Muscle layer of colon (tissue), 2 donors: Measurements from ENCODE around the gene VMP1.
"Not testable (repeated sequence)": the region's sequence is repeated elsewhere in the genome, so short reads cannot be mapped to it uniquely, and the experiment has no call there.

Experiments
- H3K27ac ChIP-seq: one replicate; pipeline ENCODE4 v1.7.0; 2013; ENCODE audit warnings: low read depth, mild to moderate bottlenecking, low read length, moderate library complexity
- H3K27me3 ChIP-seq, 2 donors: one replicate each; pipeline ENCODE4 v1.7.0; 2013; ENCODE audit warnings: low read length in 2 of 2, mild to moderate bottlenecking in 2 of 2; ENCODE audit not compliant: insufficient read depth in 2 of 2, control insufficient read depth in 1 of 2
- H3K36me3 ChIP-seq: one replicate; pipeline ENCODE4 v1.7.0; 2013; ENCODE audit warnings: mild to moderate bottlenecking, low read length; ENCODE audit not compliant: insufficient read depth
- H3K4me1 ChIP-seq: one replicate; pipeline ENCODE4 v1.7.0; 2013; ENCODE audit warnings: mild to moderate bottlenecking, low read length; ENCODE audit not compliant: insufficient read depth
- H3K4me3 ChIP-seq, 2 donors: one replicate each; pipeline ENCODE4 v1.7.0; 2013; ENCODE audit warnings: low read length in 2 of 2, low read depth in 1 of 2, mild to moderate bottlenecking in 1 of 2, moderate library complexity in 1 of 2
- H3K9ac ChIP-seq: one replicate; pipeline ENCODE4 v1.7.0; 2013; ENCODE audit warnings: low read length
- H3K9me3 ChIP-seq: one replicate; pipeline ENCODE4 v1.7.0; 2013; ENCODE audit warnings: mild to moderate bottlenecking, low read length
- donor health status: abdominal sarcoma.
- donor health status: Adenocarcinoma of cecum.

Gene VMP1

DNA sequence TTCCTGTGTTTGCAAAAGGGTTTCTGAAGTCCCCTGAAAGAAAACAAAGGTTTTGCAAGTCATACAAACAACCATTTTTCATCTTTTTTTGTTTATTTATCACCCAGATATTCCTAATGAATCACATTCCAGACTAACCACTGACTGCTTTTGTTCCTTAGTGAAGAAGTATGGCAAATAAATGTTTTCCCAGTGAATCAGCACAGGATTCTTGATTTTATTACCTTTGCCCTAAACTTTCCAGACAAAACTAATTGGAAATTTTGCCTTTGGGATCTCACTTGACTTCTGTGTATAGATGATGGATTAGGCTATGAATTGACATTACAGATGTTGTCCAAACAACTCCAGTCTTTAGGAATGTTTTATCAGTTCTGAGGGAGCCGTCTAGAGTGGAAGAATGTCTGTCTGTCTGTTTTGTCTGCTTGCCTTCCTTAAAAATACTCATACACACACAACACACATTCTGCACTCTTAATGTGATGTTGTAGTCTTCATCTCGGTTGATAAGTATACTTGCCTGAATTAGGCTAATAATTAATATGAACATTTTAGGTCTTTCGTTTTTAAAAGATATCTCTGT, 48.9 kb downstream of the VMP1 start:
- Histone ChIP-seq H3K36me3 (peaks cover 4% of the 10 kb centered on the region), H3K27ac (peak overlapping the region; percentile 59), H3K9me3 (no peaks in the 10 kb centered on the region), H3K4me3 (no peak overlapping the region), H3K4me1 (peaks cover 19% of the 10 kb centered on the region), H3K9ac (no peak overlapping the region), H3K27me3 (no peaks in the 10 kb centered on the region)

DNA sequence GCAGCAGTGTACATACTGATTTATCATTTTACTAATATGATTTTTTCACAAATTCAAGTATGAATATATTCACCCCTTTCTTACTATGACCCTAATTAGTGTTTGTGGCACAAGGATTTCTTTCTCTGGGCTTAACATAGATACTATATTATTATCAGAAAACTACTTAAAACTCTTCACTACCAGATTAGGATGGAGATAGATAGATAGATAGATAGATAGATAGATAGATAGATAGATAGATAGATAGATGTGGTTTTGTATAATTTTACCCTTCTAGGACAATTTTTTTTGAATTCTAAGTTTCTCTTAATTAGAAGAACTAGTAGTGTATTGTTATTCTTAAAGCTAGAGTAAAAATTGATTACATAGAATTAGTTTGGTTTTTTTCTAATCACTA, 49.6 kb downstream of the VMP1 start:
- Histone ChIP-seq H3K27me3 (no peaks in the 10 kb centered on the region), H3K27ac (no peak overlapping the region), H3K4me1 (peaks cover 26% of the 10 kb centered on the region), H3K36me3 (peaks cover 4% of the 10 kb centered on the region), H3K9ac (no peak overlapping the region), H3K4me3 (no peak overlapping the region), H3K9me3 (no peaks in the 10 kb centered on the region)

GRCh38 chr17:59757470-59757869, 50.0 kb downstream of the VMP1 start:
- H3K9ac ChIP-seq, result no peak overlapping the region
- H3K4me3 ChIP-seq, result no peak overlapping the region
- H3K27ac ChIP-seq, result no peak overlapping the region
- H3K27me3 ChIP-seq, result no peaks in the 10 kb centered on the region
- H3K4me1 ChIP-seq, result peaks cover 27% of the 10 kb centered on the region
- no peaks in the 10 kb centered on the region for H3K9me3 ChIP-seq
- H3K36me3 ChIP-seq, result peaks cover 4% of the 10 kb centered on the region

- H3K9me3 ChIP-seq, result no peaks in the 10 kb centered on the region
- no peak overlapping the region for H3K4me3 ChIP-seq
- H3K36me3 ChIP-seq, result peaks cover 4% of the 10 kb centered on the region
- no peaks in the 10 kb centered on the region for H3K27me3 ChIP-seq
- no peak overlapping the region for H3K9ac ChIP-seq
- H3K4me1 ChIP-seq, result peaks cover 27% of the 10 kb centered on the region
- H3K27ac ChIP-seq, result no peak overlapping the region
These were observed 50.5 kb downstream of the VMP1 start for GRCh38 chr17:59757881-59758385.

DNA sequence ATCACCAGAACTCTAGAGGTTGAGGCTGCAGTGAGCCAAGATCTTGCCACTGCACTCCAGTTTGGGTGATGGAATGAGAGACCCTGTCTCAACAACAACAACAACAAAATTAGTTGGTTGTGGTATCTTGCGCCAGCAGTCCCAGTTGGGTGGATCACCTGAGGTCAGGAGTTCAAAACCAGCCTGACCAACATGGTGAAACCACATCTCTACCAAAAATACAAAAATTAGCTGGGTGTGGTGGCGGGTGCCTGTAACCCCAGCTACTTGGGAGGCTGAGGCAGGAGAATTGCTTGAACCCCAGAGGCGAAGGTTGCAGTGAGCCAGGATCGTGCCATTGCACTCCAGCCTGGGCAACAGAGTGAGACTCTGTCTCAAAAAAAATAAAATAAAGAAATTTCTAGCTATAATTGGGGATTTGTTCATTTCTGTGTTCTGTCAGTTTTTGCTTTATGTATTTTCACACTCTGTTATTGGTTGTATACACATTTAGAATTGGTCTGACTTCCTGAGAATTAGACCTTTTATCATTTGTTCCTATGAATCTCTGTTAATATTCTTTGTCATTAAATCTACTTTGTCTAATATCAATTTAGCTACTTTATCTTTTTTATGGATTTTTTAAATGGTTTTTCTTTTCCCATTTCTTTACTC, 51.7 kb downstream of the VMP1 start:
- not testable (repeated sequence) for H3K36me3 ChIP-seq, H3K27ac ChIP-seq, H3K4me3 ChIP-seq, H3K9me3 ChIP-seq, H3K9ac ChIP-seq, H3K27me3 ChIP-seq
- peaks cover 26% of the 10 kb centered on the region for H3K4me1 ChIP-seq

GRCh38 chr17:59760160-59760559, 52.7 kb downstream of the VMP1 start:
- H3K9me3 ChIP-seq, result no peaks in the 10 kb centered on the region
- no peak overlapping the region for H3K4me3 ChIP-seq
- H3K4me1 ChIP-seq, result peaks cover 19% of the 10 kb centered on the region
- no peak overlapping the region for H3K27ac ChIP-seq
- H3K27me3 ChIP-seq, result no peaks in the 10 kb centered on the region
- peaks cover 7% of the 10 kb centered on the region for H3K36me3 ChIP-seq
- no peak overlapping the region for H3K9ac ChIP-seq

DNA sequence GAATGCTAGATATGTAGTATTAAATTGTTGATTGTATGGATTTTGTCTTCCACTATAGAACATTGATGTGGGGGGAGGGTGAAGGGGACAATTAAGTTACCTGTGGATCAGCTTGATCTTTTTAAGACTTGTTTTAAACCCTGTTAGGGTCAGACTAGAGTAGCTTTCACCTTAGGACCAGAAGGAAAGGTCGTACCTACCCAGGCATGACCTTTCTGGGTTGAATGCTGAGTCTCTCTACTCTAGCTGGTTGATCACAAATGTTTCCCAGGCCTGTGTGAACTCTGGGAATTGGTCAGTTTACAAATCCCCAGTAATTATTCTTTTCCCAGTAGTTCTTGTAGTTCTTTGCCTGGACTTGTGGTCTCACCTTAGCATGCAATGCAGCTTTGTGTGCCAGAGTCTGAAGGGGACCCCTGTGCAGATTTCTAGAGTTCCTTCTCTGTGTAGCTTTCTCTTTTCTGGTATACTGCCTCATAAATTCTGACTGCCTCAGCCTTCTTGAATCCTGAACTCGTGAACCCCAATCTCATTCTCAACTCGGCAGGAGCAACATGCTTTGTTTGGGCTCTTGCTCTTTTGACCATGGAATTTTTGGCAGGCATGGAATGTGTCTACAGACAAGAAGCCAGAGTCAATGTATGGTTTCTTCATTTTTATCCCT, 54.1 kb downstream of the VMP1 start:
- Histone ChIP-seq H3K27me3 (no peaks in the 10 kb centered on the region), H3K27ac (no peak overlapping the region), H3K9me3 (no peaks in the 10 kb centered on the region), H3K36me3 (peaks cover 9% of the 10 kb centered on the region), H3K4me3 (no peak overlapping the region), H3K9ac (no peak overlapping the region), H3K4me1 (peaks cover 10% of the 10 kb centered on the region)

- H3K4me3 ChIP-seq, result no peak overlapping the region
- no peak overlapping the region for H3K9ac ChIP-seq
- H3K4me1 ChIP-seq, result peaks cover 9% of the 10 kb centered on the region
- H3K27ac ChIP-seq, result no peak overlapping the region
- peaks cover 9% of the 10 kb centered on the region for H3K36me3 ChIP-seq
- H3K9me3 ChIP-seq, result no peaks in the 10 kb centered on the region
- H3K27me3 ChIP-seq, result no peaks in the 10 kb centered on the region
These were observed 54.8 kb downstream of the VMP1 start for GRCh38 chr17:59762049-59762823.

GRCh38 chr17:59762824-59763374, 55.4 kb downstream of the VMP1 start:
- H3K4me1 ChIP-seq, result peaks cover 9% of the 10 kb centered on the region
- no peaks in the 10 kb centered on the region for H3K27me3 ChIP-seq
- H3K4me3 ChIP-seq, result no peak overlapping the region
- H3K9me3 ChIP-seq, result no peaks in the 10 kb centered on the region
- peaks cover 8% of the 10 kb centered on the region for H3K36me3 ChIP-seq
- H3K27ac ChIP-seq, result no peak overlapping the region
- H3K9ac ChIP-seq, result no peak overlapping the region

DNA sequence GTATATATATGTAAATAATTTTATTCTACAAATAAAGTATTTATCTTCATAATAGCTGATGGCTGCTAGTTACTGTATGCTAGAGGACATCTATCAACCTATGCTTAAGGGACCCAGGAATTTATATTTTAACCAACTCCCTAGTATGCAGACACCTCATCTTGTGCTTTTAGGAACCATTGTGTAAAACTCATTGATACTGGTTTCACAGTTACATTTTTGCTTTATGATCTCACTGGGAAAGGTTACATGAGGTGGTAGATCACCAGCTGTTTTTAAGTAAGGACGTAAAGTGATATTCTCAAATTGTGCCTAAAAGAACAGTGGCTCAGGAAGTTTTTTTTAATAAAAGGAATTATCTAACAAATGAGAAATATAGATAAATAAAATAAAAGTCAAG, 56.4 kb downstream of the VMP1 start:
- Histone ChIP-seq H3K27ac (no peak overlapping the region), H3K4me1 (peaks cover 9% of the 10 kb centered on the region), H3K4me3 (no peak overlapping the region), H3K27me3 (no peaks in the 10 kb centered on the region), H3K9ac (no peak overlapping the region), H3K36me3 (peaks cover 5% of the 10 kb centered on the region), H3K9me3 (no peaks in the 10 kb centered on the region)

DNA sequence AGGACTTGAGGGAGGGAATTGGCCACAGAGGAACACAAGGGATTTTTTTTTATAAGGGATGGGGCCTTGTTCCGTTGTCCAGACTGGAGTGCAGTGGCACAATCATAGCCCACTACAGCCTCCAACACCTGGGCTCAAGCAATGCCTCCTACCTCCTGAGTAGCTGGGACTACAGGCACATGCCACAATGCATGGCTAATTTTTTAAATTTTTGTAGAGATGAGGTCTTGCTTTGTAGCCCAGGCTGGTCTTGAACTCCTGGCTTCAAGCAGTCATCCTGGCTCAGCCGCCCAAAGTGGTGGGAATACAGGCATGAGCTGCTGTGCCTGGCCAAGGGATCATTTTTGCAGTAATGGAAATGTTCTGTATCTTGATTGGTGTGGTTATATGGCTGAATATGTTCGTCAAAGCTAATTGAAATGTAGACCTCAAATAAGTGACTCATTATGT, 56.9 kb downstream of the VMP1 start:
- Histone ChIP-seq H3K27ac (no peak overlapping the region), H3K9ac (no peak overlapping the region), H3K4me1 (peaks cover 9% of the 10 kb centered on the region), H3K9me3 (no peaks in the 10 kb centered on the region), H3K36me3 (peaks cover 5% of the 10 kb centered on the region), H3K27me3 (no peaks in the 10 kb centered on the region), H3K4me3 (no peak overlapping the region)
